Dendritic cell treated with granulocyte-macrophage colony-stimulating factor and Interleukin-4, amounts not matched to agents 40 ng/mL and 50 ng/mL, for 4 days (primary cell): ENCODE results near the gene ADA.
"Not testable (repeated sequence)": the region's sequence is repeated elsewhere in the genome, so short reads cannot be mapped to it uniquely, and the experiment has no call there.

Source experiments
- H3K27ac Mint-ChIP-seq: one replicate; pipeline ENCODE4 v1.8.0; 2022; ENCODE audit warnings: mild to moderate bottlenecking, mixed read lengths
- H3K27me3 Mint-ChIP-seq: one replicate; pipeline ENCODE4 v1.8.0; 2022; ENCODE audit warnings: mild to moderate bottlenecking, mixed read lengths
- H3K36me3 Mint-ChIP-seq: one replicate; pipeline ENCODE4 v1.8.0; 2022; ENCODE audit warnings: low read depth, mixed read lengths
- H3K4me1 Mint-ChIP-seq: one replicate; pipeline ENCODE4 v1.8.0; 2022; ENCODE audit warnings: low read depth, mixed read lengths
- H3K4me3 Mint-ChIP-seq: one replicate; pipeline ENCODE4 v1.8.0; 2022; ENCODE audit warnings: mild to moderate bottlenecking, moderate library complexity, mixed read lengths
- H3K9me3 Mint-ChIP-seq: one replicate; pipeline ENCODE4 v1.8.0; 2022; ENCODE audit warnings: mixed read lengths
- intact Hi-C: fragments of 100-400 bp; cut with micrococcal nuclease; formaldehyde crosslinking; loops from one replicate; pipeline ENCODE4 v1.15.0; 2022

ADA gene

DNA sequence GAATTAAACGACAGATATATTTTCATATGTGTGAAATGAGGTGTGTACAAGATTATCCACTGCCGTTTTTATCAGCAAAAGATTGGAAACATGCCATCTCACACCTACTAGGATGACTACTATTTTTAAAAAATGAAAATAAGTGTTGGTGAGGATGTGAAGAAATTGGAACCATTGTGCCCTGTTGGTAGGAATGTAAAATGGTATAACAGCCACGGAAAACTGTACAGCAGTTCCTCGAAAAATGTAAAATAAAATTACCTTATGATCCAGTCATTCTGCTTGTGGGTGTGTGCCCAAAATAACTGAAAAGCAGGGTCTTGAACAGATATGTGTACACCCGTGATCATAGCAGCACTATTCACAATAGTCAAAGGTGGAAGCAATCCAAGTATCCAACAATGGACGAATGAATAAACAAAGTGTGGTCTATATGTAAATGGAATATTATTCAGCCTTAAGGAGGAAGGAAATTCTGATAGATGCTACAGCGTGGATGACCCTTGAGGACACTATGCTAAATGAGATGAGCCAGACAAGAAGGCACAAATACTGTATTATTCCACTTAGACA is 36.6 kb upstream of the ADA start:
- no peaks in the 10 kb centered on the region for H3K36me3 Mint-ChIP-seq
- H3K4me1 Mint-ChIP-seq: peaks cover 15% of the 10 kb centered on the region
- H3K4me3 Mint-ChIP-seq: no peak overlapping the region
- no peak overlapping the region for H3K27ac Mint-ChIP-seq
- no peaks in the 10 kb centered on the region for H3K9me3 Mint-ChIP-seq
- intact Hi-C loops: no loop called here
- H3K27me3 Mint-ChIP-seq: no peaks in the 10 kb centered on the region

DNA sequence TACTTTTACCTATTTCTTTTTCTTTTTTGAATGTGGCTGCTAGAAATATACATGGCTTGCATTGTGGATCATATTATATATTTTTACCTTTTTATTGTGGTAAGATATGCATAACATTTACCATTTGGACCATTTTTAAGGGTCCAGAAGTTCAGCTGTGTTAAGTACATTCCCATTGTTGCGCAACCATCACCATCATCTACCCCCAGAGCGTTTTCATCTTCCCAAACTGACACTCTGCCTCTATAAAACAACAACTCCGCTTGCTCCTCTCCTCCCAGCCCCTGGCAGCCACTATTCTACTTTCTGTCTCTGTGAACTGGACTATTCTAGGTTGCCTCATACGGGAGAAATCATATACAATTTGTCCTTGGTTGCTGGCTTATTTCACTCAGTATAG is 35.4 kb upstream of the ADA start:
- H3K4me1 Mint-ChIP-seq: peaks cover 15% of the 10 kb centered on the region
- intact Hi-C loops: no loop called here
- H3K36me3 Mint-ChIP-seq: no peaks in the 10 kb centered on the region
- no peaks in the 10 kb centered on the region for H3K9me3 Mint-ChIP-seq
- no peaks in the 10 kb centered on the region for H3K27me3 Mint-ChIP-seq
- no peak overlapping the region for H3K4me3 Mint-ChIP-seq
- no peak overlapping the region for H3K27ac Mint-ChIP-seq

DNA sequence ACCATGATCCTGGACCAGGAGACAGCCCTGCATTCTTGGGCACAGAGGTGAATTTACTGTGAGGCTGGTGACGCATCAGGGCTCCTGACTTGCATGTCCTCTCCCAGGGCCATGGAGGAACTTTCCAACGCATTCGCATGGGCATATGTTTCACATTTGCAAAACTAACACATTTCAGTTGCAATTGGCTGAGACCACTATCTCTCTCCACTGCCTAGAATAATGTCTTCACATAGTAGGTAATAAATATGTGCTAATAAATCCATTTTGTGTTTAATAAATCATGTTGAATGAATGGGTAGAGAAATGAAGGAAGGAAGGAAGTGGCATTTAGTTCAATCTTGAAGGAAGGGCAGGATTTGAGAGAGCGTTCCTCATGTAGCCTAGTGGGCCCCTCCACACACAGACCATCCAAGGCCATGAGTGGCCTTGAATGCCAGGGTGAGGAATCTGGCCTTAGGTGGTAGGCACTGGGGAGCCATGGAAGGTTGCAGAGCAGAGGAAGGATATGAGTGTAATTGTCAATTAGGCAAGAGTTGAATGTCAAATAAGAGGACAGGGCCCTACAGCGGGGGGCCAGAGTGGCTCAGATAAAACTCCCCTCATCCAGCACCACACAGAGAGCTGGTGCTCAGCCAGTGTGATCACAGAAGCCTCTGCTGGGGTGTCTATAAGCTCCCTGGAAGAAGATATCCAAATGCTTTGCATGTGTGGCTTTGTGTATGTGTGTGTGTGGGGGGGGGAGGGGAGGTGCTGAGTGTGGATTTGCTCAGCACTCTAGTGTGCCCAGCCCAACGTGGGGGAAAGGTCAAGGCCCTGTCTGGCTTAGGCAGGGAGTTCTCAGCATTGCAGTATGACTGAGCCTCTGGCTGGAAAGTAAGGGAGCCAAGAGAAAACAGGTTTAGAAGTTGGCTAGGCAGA is 32.8 kb upstream of the ADA start:
- Mint-ChIP-seq H3K4me3 (no peak overlapping the region), H3K36me3 (no peaks in the 10 kb centered on the region), H3K4me1 (peaks cover 15% of the 10 kb centered on the region), H3K9me3 (no peaks in the 10 kb centered on the region), H3K27ac (no peak overlapping the region), H3K27me3 (no peaks in the 10 kb centered on the region)
- intact Hi-C loops: no loop called here

DNA sequence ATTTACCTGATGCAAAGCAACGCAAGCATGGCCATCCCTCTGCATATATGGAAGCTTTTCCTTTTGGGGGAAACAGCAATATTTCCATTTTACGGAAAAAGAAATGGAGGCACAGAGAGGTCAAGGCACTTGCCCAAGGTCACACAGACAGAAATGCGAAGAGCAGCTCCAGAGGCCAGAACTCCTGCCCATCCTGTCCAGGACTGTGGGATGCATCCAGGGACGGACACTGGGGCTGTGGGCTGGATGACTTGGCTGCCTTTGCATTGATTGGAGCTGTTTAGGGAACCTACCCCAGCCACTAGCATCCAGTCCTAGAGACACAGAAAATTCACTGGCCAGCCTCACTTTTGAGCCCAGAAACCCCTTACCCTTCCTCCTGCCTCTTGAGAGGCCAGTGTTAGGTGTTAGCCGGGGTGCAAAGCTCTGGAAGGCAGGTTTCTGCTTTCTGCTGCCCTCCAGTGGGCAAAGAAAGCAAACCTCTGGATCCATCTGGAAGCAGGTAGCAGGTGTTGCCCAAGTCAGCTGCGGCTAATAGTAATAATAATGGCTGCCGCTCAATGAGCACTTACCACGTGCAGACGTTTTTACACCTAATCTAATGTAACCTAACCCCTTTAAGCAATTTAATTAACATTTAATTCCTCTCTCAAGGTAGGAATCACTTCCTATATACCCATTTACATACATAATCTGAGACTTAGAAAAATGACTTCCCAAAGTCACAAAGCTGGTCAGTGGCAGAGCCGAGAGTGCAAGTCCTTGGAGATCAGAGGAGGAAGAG is 32.0 kb upstream of the ADA start:
- H3K4me1 Mint-ChIP-seq: peaks cover 15% of the 10 kb centered on the region
- no peaks in the 10 kb centered on the region for H3K9me3 Mint-ChIP-seq
- intact Hi-C loops: no loop called here
- H3K4me3 Mint-ChIP-seq: no peak overlapping the region
- H3K27ac Mint-ChIP-seq: no peak overlapping the region
- no peaks in the 10 kb centered on the region for H3K36me3 Mint-ChIP-seq
- no peaks in the 10 kb centered on the region for H3K27me3 Mint-ChIP-seq

DNA sequence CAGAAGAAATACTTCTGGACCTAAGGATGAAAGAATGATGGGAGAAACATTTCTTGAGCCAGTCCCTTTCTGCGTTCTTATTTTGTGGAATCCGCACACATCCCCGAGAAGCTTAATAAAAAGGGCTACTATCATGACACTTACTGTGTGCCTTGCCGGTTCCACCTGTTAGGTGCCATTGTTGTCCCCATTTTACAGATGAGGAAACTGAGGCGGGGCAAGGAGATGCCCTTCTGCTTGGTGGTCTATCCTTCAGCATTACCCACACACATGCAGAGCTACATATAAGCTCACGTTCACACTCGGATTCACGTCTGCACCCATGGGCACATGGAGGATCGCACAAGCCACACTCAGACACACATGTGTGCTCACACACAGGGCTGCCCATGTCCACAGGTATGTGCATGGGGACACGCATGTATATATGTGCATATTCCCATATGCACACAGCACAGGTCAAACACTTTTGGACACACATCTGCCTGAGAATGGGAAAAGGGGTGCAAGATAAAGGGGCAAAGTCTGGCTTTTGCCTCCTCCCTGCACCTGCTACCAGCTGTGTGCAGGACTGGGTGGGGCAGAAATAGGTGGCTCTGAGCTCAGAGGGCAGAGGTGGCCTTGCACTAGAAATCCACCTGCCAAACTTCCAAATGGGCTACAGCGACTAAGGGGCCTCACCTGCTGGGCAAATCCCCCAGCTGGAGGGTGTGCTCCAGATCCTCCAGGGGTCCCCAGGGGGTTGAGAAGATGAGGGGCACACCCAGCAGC is 30.5 kb upstream of the ADA start:
- no peaks in the 10 kb centered on the region for H3K27me3 Mint-ChIP-seq
- no peak overlapping the region for H3K27ac Mint-ChIP-seq
- no peaks in the 10 kb centered on the region for H3K36me3 Mint-ChIP-seq
- no peaks in the 10 kb centered on the region for H3K9me3 Mint-ChIP-seq
- peaks cover 15% of the 10 kb centered on the region for H3K4me1 Mint-ChIP-seq
- intact Hi-C loops: no loop called here
- no peak overlapping the region for H3K4me3 Mint-ChIP-seq

DNA sequence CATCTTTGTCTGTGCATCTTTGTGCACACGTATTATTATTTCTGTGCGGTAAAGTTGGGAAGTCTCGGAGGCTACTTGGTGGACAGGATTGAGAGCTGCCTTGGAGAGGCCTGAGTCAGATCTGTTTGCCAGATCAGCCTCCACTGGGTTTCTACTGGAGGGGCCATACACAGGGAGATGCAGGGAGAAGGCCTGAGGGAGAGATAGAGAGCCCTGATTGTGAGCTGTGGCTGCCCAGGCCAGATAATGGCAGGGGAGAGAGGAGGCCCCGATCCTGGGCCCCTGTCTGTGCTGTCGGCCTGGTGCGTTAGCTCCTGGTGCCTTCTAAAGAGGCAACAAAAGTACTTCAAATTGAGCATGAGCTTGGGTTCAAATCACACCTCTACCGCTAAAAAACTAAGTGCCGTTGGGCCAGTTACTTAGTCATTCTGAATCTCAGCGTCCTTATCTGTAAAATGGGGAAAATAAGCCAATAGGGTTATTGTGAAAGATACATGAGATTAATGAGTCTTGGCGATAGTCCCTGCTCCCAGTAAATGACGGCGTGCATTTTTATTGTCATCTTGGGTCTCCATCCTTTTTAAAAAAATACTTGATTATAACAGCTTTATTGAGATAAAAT is 27.6 kb upstream of the ADA start:
- H3K36me3 Mint-ChIP-seq: no peaks in the 10 kb centered on the region
- no peak overlapping the region for H3K27ac Mint-ChIP-seq
- H3K4me1 Mint-ChIP-seq: peaks cover under 1% of the 10 kb centered on the region
- intact Hi-C loops: no loop called here
- no peaks in the 10 kb centered on the region for H3K9me3 Mint-ChIP-seq
- no peak overlapping the region for H3K4me3 Mint-ChIP-seq
- no peaks in the 10 kb centered on the region for H3K27me3 Mint-ChIP-seq

DNA sequence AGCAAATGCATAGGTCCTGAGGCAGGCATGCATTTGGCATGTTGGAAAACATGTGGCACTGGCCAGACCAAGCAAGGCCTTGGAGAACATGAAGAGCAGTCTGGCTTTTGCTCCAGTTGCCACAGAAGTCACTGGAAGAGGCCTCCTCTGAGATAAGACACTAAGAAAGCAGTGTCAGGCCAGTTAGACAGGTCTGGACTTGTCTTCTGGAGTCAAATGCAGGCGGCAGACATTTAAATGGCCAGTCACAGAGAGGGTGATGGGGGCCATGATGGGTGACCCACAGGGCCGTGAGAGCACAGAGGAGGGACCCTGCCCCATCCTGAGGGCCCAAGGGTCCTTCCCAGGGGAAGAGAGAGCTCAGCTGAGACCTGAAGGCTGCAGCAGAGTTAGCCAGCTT is 26.7 kb upstream of the ADA start:
- intact Hi-C loops: no loop called here
- Mint-ChIP-seq H3K27me3 (no peaks in the 10 kb centered on the region), H3K27ac (no peak overlapping the region), H3K4me3 (no peak overlapping the region), H3K36me3 (no peaks in the 10 kb centered on the region), H3K4me1 (no peaks in the 10 kb centered on the region), H3K9me3 (no peaks in the 10 kb centered on the region)

DNA sequence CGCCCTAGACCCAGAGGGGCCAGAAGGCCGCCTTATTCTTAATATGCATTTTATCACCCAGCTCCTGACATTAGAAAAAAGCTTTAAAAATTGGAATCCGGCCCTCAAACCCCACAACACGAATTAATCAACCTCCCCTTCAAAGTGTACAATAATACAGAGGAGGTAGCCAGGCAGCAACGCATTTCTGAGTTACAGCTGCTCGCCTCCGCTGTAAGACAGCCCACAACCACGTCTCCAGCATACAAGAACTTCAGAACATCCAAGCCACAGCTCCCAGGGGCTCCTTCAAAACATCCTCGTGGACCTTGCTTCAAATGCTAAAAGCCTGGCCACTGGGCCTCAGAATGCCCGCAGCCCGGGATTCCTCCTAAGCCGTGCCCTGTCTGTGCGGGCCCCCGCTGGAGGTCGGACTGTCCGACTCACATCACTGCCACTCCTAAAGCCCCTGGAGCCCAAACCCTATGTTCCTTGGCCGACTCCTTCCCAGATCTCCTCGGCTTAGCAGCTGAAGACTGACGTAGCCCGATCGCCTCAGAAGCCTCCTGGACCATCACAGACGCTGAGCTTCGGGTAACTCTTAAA is 20.9 kb upstream of the ADA start:
- intact Hi-C loops, H3K27ac Mint-ChIP-seq, H3K9me3 Mint-ChIP-seq, H3K36me3 Mint-ChIP-seq, H3K4me3 Mint-ChIP-seq: not testable (repeated sequence)
- peaks cover 10% of the 10 kb centered on the region for H3K27me3 Mint-ChIP-seq
- peaks cover 16% of the 10 kb centered on the region for H3K4me1 Mint-ChIP-seq

DNA sequence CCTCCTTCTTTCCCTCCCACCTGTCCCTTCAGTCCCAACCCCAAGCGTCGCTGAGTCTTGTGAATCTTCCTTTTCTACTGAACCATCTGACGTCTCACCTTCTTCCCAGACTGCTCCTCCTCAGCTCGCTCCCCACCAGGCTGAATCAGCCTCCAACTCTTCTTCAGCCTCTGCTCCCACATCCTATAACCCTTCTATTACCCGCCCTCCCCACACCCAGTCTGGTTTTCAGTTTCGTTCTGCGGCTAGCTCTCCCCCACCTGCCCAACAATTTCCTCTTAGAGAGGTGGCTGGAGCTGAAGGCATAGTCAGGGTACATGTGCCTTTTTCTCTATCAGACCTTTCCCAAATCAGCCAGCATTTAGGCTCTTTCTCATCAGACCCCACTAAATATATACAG is 20.0 kb upstream of the ADA start:
- intact Hi-C loops, H3K36me3 Mint-ChIP-seq, H3K27ac Mint-ChIP-seq, H3K9me3 Mint-ChIP-seq: not testable (repeated sequence)
- Mint-ChIP-seq H3K27me3 (peaks cover 10% of the 10 kb centered on the region), H3K4me3 (peak overlapping the region; percentile 6), H3K4me1 (peaks cover 17% of the 10 kb centered on the region)

DNA sequence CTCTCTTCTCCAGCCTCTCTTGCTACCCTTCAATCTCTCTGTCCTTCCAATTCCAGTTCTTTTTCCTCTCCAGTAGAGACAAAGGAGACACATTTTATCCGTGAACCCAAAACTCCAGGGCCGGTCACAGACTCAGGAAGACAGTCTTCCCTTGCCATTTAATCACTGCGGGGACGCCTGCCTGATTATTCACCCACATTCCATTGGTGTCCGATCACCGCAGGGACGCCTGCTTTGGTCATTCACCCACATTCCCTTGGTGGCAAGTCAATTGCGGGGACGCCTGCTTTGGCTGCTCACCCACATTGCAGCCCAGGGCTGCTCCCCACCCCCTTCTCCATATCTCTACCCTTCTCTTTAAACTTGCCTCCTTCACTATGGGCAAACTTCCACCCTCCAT is 19.4 kb upstream of the ADA start:
- H3K4me3 Mint-ChIP-seq, intact Hi-C loops, H3K9me3 Mint-ChIP-seq, H3K36me3 Mint-ChIP-seq: not testable (repeated sequence)
- H3K4me1 Mint-ChIP-seq: peaks cover 24% of the 10 kb centered on the region
- peaks cover 10% of the 10 kb centered on the region for H3K27me3 Mint-ChIP-seq
- H3K27ac Mint-ChIP-seq: peak overlapping the region; percentile 8

DNA sequence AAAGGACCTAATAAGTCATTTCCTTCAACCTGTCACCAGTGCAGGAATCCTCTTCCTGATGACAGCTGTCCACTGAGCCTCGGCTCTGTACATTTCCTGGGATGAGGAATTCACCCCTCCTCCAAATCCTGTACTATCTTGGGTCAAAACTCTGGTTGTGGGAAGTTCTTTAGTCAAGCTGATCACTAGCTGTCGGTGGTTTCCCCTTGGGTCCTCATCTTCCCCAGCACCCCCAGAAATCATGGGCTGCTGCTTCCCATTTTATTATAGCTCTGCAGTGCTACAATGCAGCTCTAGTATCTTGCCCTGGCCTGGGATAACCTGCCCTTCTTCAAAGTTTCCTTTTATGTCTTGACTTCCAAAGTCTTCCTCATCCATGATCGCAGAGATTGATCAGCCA is 14.6 kb upstream of the ADA start:
- Mint-ChIP-seq H3K9me3 (peaks cover under 1% of the 10 kb centered on the region), H3K4me3 (no peak overlapping the region), H3K4me1 (peaks cover 46% of the 10 kb centered on the region), H3K27ac (peak overlapping the region; percentile 24), H3K27me3 (peaks cover 6% of the 10 kb centered on the region), H3K36me3 (no peaks in the 10 kb centered on the region)
- intact Hi-C loops: no loop called here

DNA sequence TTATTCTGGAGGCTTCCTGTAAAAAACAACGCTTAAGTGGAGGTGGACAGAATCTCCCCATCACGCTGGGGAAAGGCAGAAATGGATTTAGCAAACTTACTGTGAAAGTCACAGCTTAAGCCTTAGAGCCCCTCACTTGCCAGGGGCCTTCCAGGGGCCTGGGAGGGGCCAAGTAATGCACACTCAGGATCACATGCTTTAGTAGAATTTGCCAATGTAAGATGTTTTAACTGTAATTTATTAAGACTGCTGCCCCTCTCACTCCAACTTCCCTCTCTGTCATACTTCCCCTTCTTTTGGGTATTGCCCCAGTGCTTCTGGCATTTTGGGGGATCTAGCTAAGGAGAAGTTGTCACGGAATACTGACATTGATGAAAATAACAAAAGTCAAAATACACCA is 12.6 kb upstream of the ADA start:
- no peak overlapping the region for H3K4me3 Mint-ChIP-seq
- peaks cover 15% of the 10 kb centered on the region for H3K9me3 Mint-ChIP-seq
- peak overlapping the region; percentile 79 for H3K27ac Mint-ChIP-seq
- no peaks in the 10 kb centered on the region for H3K27me3 Mint-ChIP-seq
- H3K4me1 Mint-ChIP-seq: peaks cover 41% of the 10 kb centered on the region
- H3K36me3 Mint-ChIP-seq: no peaks in the 10 kb centered on the region
- intact Hi-C loops: no loop called here

DNA sequence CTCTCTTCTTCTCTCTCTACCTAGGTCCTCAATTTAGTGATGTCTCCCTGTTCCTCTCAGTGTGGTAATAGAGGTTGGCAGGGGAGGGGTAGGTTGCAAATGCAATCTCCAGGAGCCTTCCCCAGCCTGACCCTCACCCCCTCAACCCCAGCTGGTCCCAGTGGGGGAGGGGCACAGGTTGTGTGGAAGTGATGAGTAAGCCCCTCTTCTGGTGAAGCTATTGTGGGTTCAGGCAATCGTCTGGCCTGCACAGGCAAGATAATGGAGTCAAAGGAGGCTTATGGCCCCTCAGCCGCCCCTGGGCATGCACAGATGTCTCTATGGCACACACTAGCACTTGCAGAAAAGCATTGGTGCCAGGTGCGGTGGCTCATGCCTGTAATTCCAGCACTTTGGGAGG is 10.8 kb upstream of the ADA start:
- H3K9me3 Mint-ChIP-seq: peaks cover 15% of the 10 kb centered on the region
- H3K4me1 Mint-ChIP-seq: peaks cover 41% of the 10 kb centered on the region
- H3K27me3 Mint-ChIP-seq: no peaks in the 10 kb centered on the region
- peak overlapping the region; percentile 29 for H3K27ac Mint-ChIP-seq
- H3K4me3 Mint-ChIP-seq: no peak overlapping the region
- intact Hi-C loops: no loop called here
- H3K36me3 Mint-ChIP-seq: no peaks in the 10 kb centered on the region
